Body of pancreas (tissue), 4 donors: ENCODE results near the gene FAM43A. TPM values are rescaled to one million over a fixed set of nuclear protein-coding genes. Genes with fewer than 3 reads are reported as not detected.

ENCODE experiments used
- ATAC-seq: fragments of 150-250 bp; one replicate; pipeline ENCODE4 v1.9.1; 2016
- DNase-seq, 4 donors: peaks; one replicate each; pipeline ENCODE4 v3.0.0-alpha.2; 2019
- H3K27ac ChIP-seq, 4 donors: fragments of 200-600 bp; sonication (generic); 1 replicate in 3 of 4; 2 replicates in 1 of 4; pipeline versions ENCODE4 v1.5.1 to v1.6.1; 2016 to 2019; ENCODE audit warnings: mild to moderate bottlenecking in 1 of 4, mixed read lengths in 1 of 4, moderate library complexity in 1 of 4
- H3K27me3 ChIP-seq, 2 donors: fragments of 200-600 bp; sonication (generic); one replicate each; pipeline ENCODE4 v1.6.0; 2016; ENCODE audit warnings: mild to moderate bottlenecking in 1 of 2
- H3K36me3 ChIP-seq, 2 donors: fragments of 200-600 bp; sonication (generic); replicated peaks in 1 of 2; 2 replicates each; pipeline ENCODE4 v1.5.1; 2016; ENCODE audit warnings: low read depth in 2 of 2; ENCODE audit not compliant: insufficient read depth in 1 of 2
- H3K4me1 ChIP-seq: fragments of 200-600 bp; sonication (generic); one replicate; pipeline ENCODE4 v1.6.0; 2016
- H3K4me3 ChIP-seq, 2 donors: fragments of 200-600 bp; sonication (generic); 1 replicate in 1 of 2; 2 replicates in 1 of 2; pipeline ENCODE4 v1.5.1; 2016 to 2019
- H3K9me3 ChIP-seq, 3 donors: fragments of 200-600 bp; sonication (generic); 1 replicate in 2 of 3; 2 replicates in 1 of 3; pipeline ENCODE4 v1.5.1; 2016
- POLR2A ChIP-seq, 3 donors: fragments of 450-650 bp; IDR thresholded peaks; one replicate each; pipeline ENCODE4 v1.6.1; 2016; ENCODE audit warnings: antibody characterized with exemption in 3 of 3, mild to moderate bottlenecking in 2 of 3
- WGBS, 2 donors: methylation state at CpG; one replicate each; pipeline ENCODE4 v1.1.5; 2017; 5-methylcytosine and 5-hydroxymethylcytosine counted together
- intact Hi-C: fragments of 100-400 bp; cut with DNase I; formaldehyde crosslinking; loops from one replicate; pipeline ENCODE4 v1.15.1; 2023
- total RNA-seq, 2 donors: library from RNA; depleted of rRNA; stranded (reverse); fragments of >200 nt; gene quantifications; one replicate each; pipeline ENCODE4 v1.1.0, GENCODE V29; 2016
- TF ChIP-seq, protein P1 (sequence below), 7 experiments: fragments of 450-650 bp in 4 of 7; fragments of 200-600 bp in 3 of 7; sonication (generic) in 3 of 7; IDR thresholded peaks; one replicate each; pipeline ENCODE4 v1.5.1; 2016 to 2019; ENCODE audit warnings: antibody characterized with exemption in 7 of 7

FAM43A gene
- total RNA-seq, 2 donors from 2014 or later: 5.2 to 5.3 TPM

- Histone ChIP-seq H3K4me1 (no peaks in the 10 kb centered on the region), H3K4me3 (no peak overlapping the region), H3K9me3 (peaks cover 0 to 6% (median 0%) of the 10 kb centered on the region in 3 donors), H3K27ac (no peak overlapping the region), H3K27me3 (no peaks in the 10 kb centered on the region), H3K36me3 (no peaks in the 10 kb centered on the region)
- TF ChIP-seq, protein P1, sequence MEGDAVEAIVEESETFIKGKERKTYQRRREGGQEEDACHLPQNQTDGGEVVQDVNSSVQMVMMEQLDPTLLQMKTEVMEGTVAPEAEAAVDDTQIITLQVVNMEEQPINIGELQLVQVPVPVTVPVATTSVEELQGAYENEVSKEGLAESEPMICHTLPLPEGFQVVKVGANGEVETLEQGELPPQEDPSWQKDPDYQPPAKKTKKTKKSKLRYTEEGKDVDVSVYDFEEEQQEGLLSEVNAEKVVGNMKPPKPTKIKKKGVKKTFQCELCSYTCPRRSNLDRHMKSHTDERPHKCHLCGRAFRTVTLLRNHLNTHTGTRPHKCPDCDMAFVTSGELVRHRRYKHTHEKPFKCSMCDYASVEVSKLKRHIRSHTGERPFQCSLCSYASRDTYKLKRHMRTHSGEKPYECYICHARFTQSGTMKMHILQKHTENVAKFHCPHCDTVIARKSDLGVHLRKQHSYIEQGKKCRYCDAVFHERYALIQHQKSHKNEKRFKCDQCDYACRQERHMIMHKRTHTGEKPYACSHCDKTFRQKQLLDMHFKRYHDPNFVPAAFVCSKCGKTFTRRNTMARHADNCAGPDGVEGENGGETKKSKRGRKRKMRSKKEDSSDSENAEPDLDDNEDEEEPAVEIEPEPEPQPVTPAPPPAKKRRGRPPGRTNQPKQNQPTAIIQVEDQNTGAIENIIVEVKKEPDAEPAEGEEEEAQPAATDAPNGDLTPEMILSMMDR (IDR thresholded peaks at IDR 0.05): no peak
- TF ChIP-seq POLR2A (IDR thresholded peaks at IDR 0.05): no peak
- DNase-seq (no peak), ATAC-seq (no peak)
- 71 to 87% methylated on average over 7 of the region's 7 CpGs for WGBS, 2 donors
- intact Hi-C loops: no loop called here
Observed at GRCh38 chr3:194707147-194707540, 21.5 kb downstream of the FAM43A start.

DNA sequence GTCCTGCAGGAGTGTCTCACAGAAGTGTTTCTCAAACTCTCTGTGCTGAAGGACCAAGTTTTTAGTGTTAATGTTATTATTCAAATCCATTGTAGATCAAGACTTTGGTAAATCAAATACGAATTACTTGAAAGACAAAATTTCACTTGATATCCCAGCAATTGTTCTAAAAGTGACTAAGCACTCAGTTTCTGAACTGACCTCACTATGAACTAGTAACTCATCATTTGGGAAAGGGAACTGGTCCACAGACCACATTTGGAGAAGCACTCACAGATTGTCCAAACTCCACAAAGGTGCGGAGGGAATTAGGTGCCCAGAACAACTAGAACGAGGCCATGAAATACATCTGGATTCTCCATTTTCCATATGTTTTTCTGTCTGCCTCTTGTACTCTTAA is 25.6 kb downstream of the FAM43A start:
- peaks cover 6% of the 10 kb centered on the region for H3K4me1 ChIP-seq
- intact Hi-C loops: no loop called here

GRCh38 chr3:194711913-194712312 is 26.2 kb downstream of the FAM43A start:
- peak in 3 of 4 donors; percentile 9 to 46 (median 41) for DNase-seq
- TF ChIP-seq POLR2A (IDR thresholded peaks at IDR 0.05): no peak
- TF ChIP-seq, protein P1 (IDR thresholded peaks at IDR 0.05): no peak
- Histone ChIP-seq H3K4me1 (peaks cover 6% of the 10 kb centered on the region), H3K27me3 (no peaks in the 10 kb centered on the region), H3K9me3 (peaks cover 0 to 6% (median 0%) of the 10 kb centered on the region in 3 donors), H3K4me3 (no peak overlapping the region), H3K36me3 (no peaks in the 10 kb centered on the region), H3K27ac (no peak overlapping the region)
- ATAC-seq: no peak
- 50 to 65% methylated on average over 6 of the region's 6 CpGs for WGBS, 2 donors
- intact Hi-C loops: no loop called here

More for the DNA sequence above, 25.6 kb downstream of the FAM43A start:
- Histone ChIP-seq H3K27ac (no peak overlapping the region), H3K9me3 (peaks cover 0 to 6% (median 0%) of the 10 kb centered on the region in 3 donors), H3K36me3 (no peaks in the 10 kb centered on the region), H3K4me3 (no peak overlapping the region), H3K27me3 (no peaks in the 10 kb centered on the region)
- no peak for ATAC-seq
- DNase-seq: no peak
- TF ChIP-seq, protein P1 (IDR thresholded peaks at IDR 0.05): no peak
- no peak for TF ChIP-seq POLR2A (IDR thresholded peaks at IDR 0.05)
- 81 to 85% methylated on average over 3 of the region's 3 CpGs for WGBS, 2 donors

GRCh38 chr3:194713299-194714136 is 27.8 kb downstream of the FAM43A start:
- WGBS, 2 donors: 79 to 83% methylated on average over 9 of the region's 9 CpGs
- Histone ChIP-seq H3K9me3 (no peaks in the 10 kb centered on the region), H3K27me3 (no peaks in the 10 kb centered on the region), H3K4me3 (no peak overlapping the region), H3K4me1 (peaks cover 6% of the 10 kb centered on the region), H3K27ac (no peak overlapping the region), H3K36me3 (no peaks in the 10 kb centered on the region)
- intact Hi-C loops: no loop called here
- DNase-seq (no peak), ATAC-seq (no peak)
- no peak for TF ChIP-seq POLR2A (IDR thresholded peaks at IDR 0.05)
- TF ChIP-seq, protein P1 (IDR thresholded peaks at IDR 0.05): no peak

GRCh38 chr3:194714137-194714455 is 28.4 kb downstream of the FAM43A start:
- 72 to 78% methylated on average over 5 of the region's 5 CpGs for WGBS, 2 donors
- H3K27me3 ChIP-seq: no peaks in the 10 kb centered on the region
- no peaks in the 10 kb centered on the region for H3K36me3 ChIP-seq
- DNase-seq: no peak
- intact Hi-C loops: no loop called here
- H3K9me3 ChIP-seq: no peaks in the 10 kb centered on the region
- no peak overlapping the region for H3K4me3 ChIP-seq
- no peak overlapping the region for H3K27ac ChIP-seq
- peaks cover 6% of the 10 kb centered on the region for H3K4me1 ChIP-seq
- ATAC-seq: no peak
- TF ChIP-seq, protein P1 (IDR thresholded peaks at IDR 0.05): no peak
- no peak for TF ChIP-seq POLR2A (IDR thresholded peaks at IDR 0.05)
